GM12874 (cell line): ENCODE data around the gene KLHL18.

Experiments used
- TF ChIP-seq, protein P1 (sequence below): IDR thresholded peaks from 2 replicates; pipeline ENCODE4 v1.5.1; 2011; ENCODE audit warnings: low read depth, mild to moderate bottlenecking, control low read depth, low read length, moderate library complexity; ENCODE audit not compliant: insufficient read depth

The KLHL18 gene

DNA sequence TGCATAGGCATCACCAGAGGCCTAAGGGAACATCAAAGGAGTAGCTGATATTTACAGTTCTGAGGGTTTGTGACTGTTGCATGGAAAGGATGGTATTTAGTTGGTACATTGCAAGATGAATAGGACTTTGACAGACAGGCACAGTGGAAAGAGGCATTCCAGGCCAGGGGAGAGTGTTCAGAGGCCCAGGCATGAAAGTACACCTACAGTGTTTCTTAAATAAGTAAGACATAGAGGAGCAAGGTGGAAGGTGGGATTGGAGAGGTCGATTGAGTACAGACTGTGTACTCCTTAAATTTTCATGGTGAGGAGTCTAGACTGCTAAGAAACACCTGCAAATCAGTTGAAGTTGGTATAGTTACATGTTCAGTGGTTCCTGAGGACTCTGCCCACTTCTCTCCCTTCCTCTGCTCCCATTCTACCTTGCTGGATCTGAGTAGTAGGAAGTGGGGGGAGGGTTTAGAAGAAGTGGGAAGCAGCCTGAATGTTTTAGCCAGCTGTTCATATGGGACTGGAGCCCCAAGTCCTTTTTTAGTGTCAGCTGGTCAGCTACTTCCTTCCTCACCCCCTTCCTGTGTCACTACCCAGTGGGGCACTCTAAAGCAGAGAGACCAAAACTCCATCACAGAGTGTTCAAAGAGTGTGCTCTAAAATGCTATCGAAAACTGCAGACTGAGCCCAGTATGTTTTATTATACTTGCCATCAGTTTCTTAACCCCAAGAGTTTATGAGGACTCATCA lies 14.0 kb downstream of the KLHL18 start:
- TF ChIP-seq, protein P1, sequence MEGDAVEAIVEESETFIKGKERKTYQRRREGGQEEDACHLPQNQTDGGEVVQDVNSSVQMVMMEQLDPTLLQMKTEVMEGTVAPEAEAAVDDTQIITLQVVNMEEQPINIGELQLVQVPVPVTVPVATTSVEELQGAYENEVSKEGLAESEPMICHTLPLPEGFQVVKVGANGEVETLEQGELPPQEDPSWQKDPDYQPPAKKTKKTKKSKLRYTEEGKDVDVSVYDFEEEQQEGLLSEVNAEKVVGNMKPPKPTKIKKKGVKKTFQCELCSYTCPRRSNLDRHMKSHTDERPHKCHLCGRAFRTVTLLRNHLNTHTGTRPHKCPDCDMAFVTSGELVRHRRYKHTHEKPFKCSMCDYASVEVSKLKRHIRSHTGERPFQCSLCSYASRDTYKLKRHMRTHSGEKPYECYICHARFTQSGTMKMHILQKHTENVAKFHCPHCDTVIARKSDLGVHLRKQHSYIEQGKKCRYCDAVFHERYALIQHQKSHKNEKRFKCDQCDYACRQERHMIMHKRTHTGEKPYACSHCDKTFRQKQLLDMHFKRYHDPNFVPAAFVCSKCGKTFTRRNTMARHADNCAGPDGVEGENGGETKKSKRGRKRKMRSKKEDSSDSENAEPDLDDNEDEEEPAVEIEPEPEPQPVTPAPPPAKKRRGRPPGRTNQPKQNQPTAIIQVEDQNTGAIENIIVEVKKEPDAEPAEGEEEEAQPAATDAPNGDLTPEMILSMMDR = no peak

- TF ChIP-seq, protein P1 = no peak
Observed at GRCh38 chr3:47298439-47298838, 15.7 kb downstream of the KLHL18 start.

- TF ChIP-seq, protein P1 = no peak
Observed at GRCh38 chr3:47299381-47300318, 16.9 kb downstream of the KLHL18 start.

- TF ChIP-seq, protein P1 = no peak
Observed at GRCh38 chr3:47301456-47301855, 18.7 kb downstream of the KLHL18 start.

GRCh38 chr3:47306022-47306421 lies 23.3 kb downstream of the KLHL18 start:
- TF ChIP-seq, protein P1 = no peak

GRCh38 chr3:47310391-47310790 lies 27.6 kb downstream of the KLHL18 start:
- TF ChIP-seq, protein P1 = no peak

GRCh38 chr3:47313341-47314055 lies 30.8 kb downstream of the KLHL18 start:
- TF ChIP-seq, protein P1 = no peak
